GM06990 (cell line): ENCODE measurements around the gene NUP107.

Experiments
- DNase-seq: peaks from one replicate; pipeline ENCODE4 v3.0.0-alpha.2; 2011; ENCODE audit not compliant: insufficient read length; ENCODE audit errors: extremely low read depth
- H3K27me3 ChIP-seq: replicated peaks from 2 replicates; pipeline ENCODE4 v1.6.0; 2011; ENCODE audit warnings: low read length; ENCODE audit not compliant: control insufficient read depth, insufficient read depth
- H3K36me3 ChIP-seq: 2 replicates; pipeline ENCODE4 v1.5.1; 2011; ENCODE audit warnings: low read length; ENCODE audit not compliant: control insufficient read depth, insufficient read depth
- H3K4me3 ChIP-seq: replicated peaks from 2 replicates; pipeline ENCODE4 v1.5.1; 2011; ENCODE audit warnings: low read depth, mild to moderate bottlenecking, control low read depth, low read length
- CTCF ChIP-seq: IDR thresholded peaks from 2 replicates; pipeline ENCODE4 v1.5.1; 2011; ENCODE audit warnings: low read length, control low read depth, mild to moderate bottlenecking, inconsistent platforms; ENCODE audit not compliant: insufficient read depth, poor library complexity, severe bottlenecking

Gene NUP107

GRCh38 chr12:68745376-68745903, 58.7 kb downstream of the NUP107 start:
- TF ChIP-seq CTCF, result no peak
- no peaks in the 10 kb centered on the region for H3K27me3 ChIP-seq
- peaks cover 4% of the 10 kb centered on the region for H3K36me3 ChIP-seq
- no peak for DNase-seq
- peak overlapping the region; percentile 81 for H3K4me3 ChIP-seq

DNA sequence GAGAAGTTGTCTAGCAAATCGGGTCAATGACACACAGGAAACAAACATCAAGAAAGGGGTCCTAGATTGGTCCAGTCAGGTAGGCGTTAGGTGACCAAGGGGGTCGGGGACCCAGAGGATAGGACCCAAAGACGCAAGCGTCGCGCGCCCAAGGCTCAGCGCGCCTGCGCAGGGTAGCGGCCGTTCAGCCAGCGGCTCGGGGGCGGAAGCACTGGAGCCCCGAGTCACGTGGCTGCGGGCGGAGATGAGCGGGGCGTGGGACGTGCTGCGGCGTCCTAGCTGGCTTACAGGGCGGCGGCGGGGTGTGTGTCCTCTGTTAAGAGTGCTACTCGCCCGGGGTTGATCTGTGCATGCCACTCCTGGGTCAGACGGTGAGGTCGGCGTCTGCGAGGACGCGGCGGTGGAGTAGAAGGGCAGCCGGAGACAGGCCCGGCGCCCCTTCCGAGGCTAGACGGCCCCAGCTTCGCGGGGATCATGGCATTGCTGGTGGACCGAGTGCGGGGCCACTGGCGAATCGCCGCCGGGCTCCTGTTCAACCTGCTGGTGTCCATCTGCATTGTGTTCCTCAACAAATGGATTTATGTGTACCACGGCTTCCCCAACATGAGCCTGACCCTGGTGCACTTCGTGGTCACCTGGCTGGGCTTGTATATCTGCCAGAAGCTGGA, 59.3 kb downstream of the NUP107 start, which contains the start of gene SLC35E3:
Gene SLC35E3 (plus strand): TSS at position 273 of the 668 bp plus-strand sequence. CDS start 202 bp downstream, at position 475.
- no peaks in the 10 kb centered on the region for H3K27me3 ChIP-seq
- DNase-seq, result peak; percentile 95
- no peak for TF ChIP-seq CTCF
- peaks cover 5% of the 10 kb centered on the region for H3K36me3 ChIP-seq
- peak within 1 kb of the TSS; percentile 81 for H3K4me3 ChIP-seq

- Histone ChIP-seq H3K4me3 (peak overlapping the region; percentile 81), H3K36me3 (peaks cover 5% of the 10 kb centered on the region), H3K27me3 (no peaks in the 10 kb centered on the region)
- TF ChIP-seq CTCF, result no peak
- DNase-seq, result peak; percentile 52
Observed at GRCh38 chr12:68746572-68747180, 59.9 kb downstream of the NUP107 start.

- no peak for DNase-seq
- TF ChIP-seq CTCF, result no peak
- H3K36me3 ChIP-seq, result peaks cover 5% of the 10 kb centered on the region
- H3K4me3 ChIP-seq, result no peak overlapping the region
- no peaks in the 10 kb centered on the region for H3K27me3 ChIP-seq
Observed at GRCh38 chr12:68749443-68749842, 62.7 kb downstream of the NUP107 start.

GRCh38 chr12:68749861-68750260, 63.1 kb downstream of the NUP107 start:
- H3K27me3 ChIP-seq, result no peaks in the 10 kb centered on the region
- TF ChIP-seq CTCF, result no peak
- H3K4me3 ChIP-seq, result no peak overlapping the region
- no peak for DNase-seq
- H3K36me3 ChIP-seq, result peaks cover 6% of the 10 kb centered on the region
